IMR-90 (cell line): Measurements from ENCODE around the gene KIFAP3. TPM values are rescaled to one million over a fixed set of nuclear protein-coding genes. Genes with fewer than 3 reads are reported as not detected.

Experiments
- ATAC-seq: fragments of 200-7000 bp; cut with Tn5 transposase; 2 replicates; pipeline ENCODE4 v1.9.1; 2020; ENCODE audit warnings: low read depth, mild to moderate bottlenecking, moderate library complexity
- BruUV-seq: library from RNA; stranded (reverse); fragments of 400-500 nt; replicated peaks from 2 replicates; lab custom pipeline; 2021; lab: Mats Ljungman, UMichigan
- CTCF ChIA-PET: fragments of 300-600 bp; formaldehyde crosslinking; extraction: SDS; loops from one replicate; lab custom pipeline; 2021; ENCODE audit warnings: antibody characterized with exemption; lab: Yijun Ruan, JAX
- POLR2A ChIA-PET: fragments of 300-600 bp; sonication (Branson Sonifier 250); formaldehyde crosslinking; loops from one replicate; lab custom pipeline; 2022; ENCODE audit warnings: antibody characterized with exemption; ENCODE audit not compliant: unreplicated experiment; lab: Charles Lee
- DNase-seq: peaks from one replicate; pipeline ENCODE4 v3.0.0; 2013
- H2AFZ ChIP-seq: replicated peaks from 2 replicates; pipeline ENCODE3; 2013; ENCODE audit warnings: low read length, mild to moderate bottlenecking; ENCODE audit not compliant: poor library complexity
- H2AK5ac ChIP-seq: 2 replicates; pipeline ENCODE4 v1.6.1; 2013; ENCODE audit warnings: low read depth, low read length, inconsistent platforms
- H2AK9ac ChIP-seq: replicated peaks from 2 replicates; pipeline ENCODE3; 2013; ENCODE audit warnings: mild to moderate bottlenecking, low read depth, low read length, moderate library complexity; ENCODE audit not compliant: poor library complexity
- H2BK120ac ChIP-seq: 2 replicates; pipeline ENCODE4 v1.6.1; 2013; ENCODE audit warnings: low read depth, low read length, inconsistent platforms
- H2BK15ac ChIP-seq: 3 replicates; pipeline ENCODE4 v1.6.1; 2013; ENCODE audit warnings: low read depth, low read length, inconsistent platforms
- H2BK20ac ChIP-seq: 2 replicates; pipeline ENCODE4 v1.6.1; 2013; ENCODE audit warnings: low read depth, mild to moderate bottlenecking, inconsistent platforms, low read length, moderate library complexity
- H2BK5ac ChIP-seq: 2 replicates; pipeline ENCODE4 v1.6.1; 2013; ENCODE audit warnings: mild to moderate bottlenecking, low read depth, low read length, inconsistent platforms; ENCODE audit not compliant: poor library complexity, severe bottlenecking
- H3K14ac ChIP-seq: replicated peaks from 2 replicates; pipeline ENCODE4 v1.6.1; 2013; ENCODE audit warnings: low read depth, low read length, inconsistent platforms
- H3K18ac ChIP-seq: 2 replicates; pipeline ENCODE4 v1.6.1; 2013; ENCODE audit warnings: low read depth, low read length, control low read depth
- H3K23ac ChIP-seq: 2 replicates; pipeline ENCODE4 v1.6.1; 2013; ENCODE audit warnings: low read depth, low read length, inconsistent platforms
- H3K27ac ChIP-seq: 2 replicates; pipeline ENCODE4 v1.5.1; 2013; ENCODE audit warnings: mild to moderate bottlenecking, control low read depth, low read length; ENCODE audit not compliant: insufficient read depth
- H3K27me3 ChIP-seq: 2 replicates; pipeline ENCODE4 v1.6.1; 2013; ENCODE audit warnings: low read length; ENCODE audit not compliant: control insufficient read depth, insufficient read depth
- H3K36me3 ChIP-seq: 2 replicates; pipeline ENCODE4 v1.6.1; 2013; ENCODE audit warnings: low read length, mixed read lengths; ENCODE audit not compliant: control insufficient read depth, insufficient read depth
- H3K4ac ChIP-seq: 2 replicates; pipeline ENCODE4 v1.6.1; 2013; ENCODE audit warnings: low read depth, low read length, inconsistent platforms
- H3K4me1 ChIP-seq: 2 replicates; pipeline ENCODE4 v1.6.1; 2013; ENCODE audit warnings: low read length, mixed read lengths; ENCODE audit not compliant: control insufficient read depth, insufficient read depth
- H3K4me2 ChIP-seq: 2 replicates; pipeline ENCODE4 v1.6.1; 2013; ENCODE audit warnings: low read depth, mild to moderate bottlenecking, control low read depth, low read length, moderate library complexity
- H3K4me3 ChIP-seq: 2 replicates; pipeline ENCODE4 v1.5.1; 2013; ENCODE audit warnings: low read depth, mild to moderate bottlenecking, control low read depth, low read length, moderate library complexity; ENCODE audit not compliant: insufficient read depth
- H3K56ac ChIP-seq: 2 replicates; pipeline ENCODE4 v1.6.1; 2013; ENCODE audit warnings: low read length, inconsistent platforms; ENCODE audit not compliant: insufficient read depth; ENCODE audit errors: extremely low read depth
- H3K79me1 ChIP-seq, 2 experiments: 2 replicates each; pipeline ENCODE4 v1.6.1; 2013; ENCODE audit warnings: low read length in 2 of 2, inconsistent platforms in 1 of 2, low read depth in 1 of 2
- H3K9ac ChIP-seq: 2 replicates; pipeline ENCODE4 v1.6.1; 2013; ENCODE audit warnings: low read depth, low read length, control low read depth
- H3K9me1 ChIP-seq: 2 replicates; pipeline ENCODE4 v1.6.1; 2013; ENCODE audit warnings: low read length, inconsistent platforms; ENCODE audit not compliant: insufficient read depth
- H3K9me3 ChIP-seq: 2 replicates; pipeline ENCODE4 v1.6.1; 2013; ENCODE audit warnings: low read length; ENCODE audit not compliant: control insufficient read depth, insufficient read depth
- H4K20me1 ChIP-seq: 2 replicates; pipeline ENCODE4 v1.6.1; 2013; ENCODE audit warnings: low read length, inconsistent platforms; ENCODE audit not compliant: insufficient read depth
- H4K5ac ChIP-seq: 2 replicates; pipeline ENCODE4 v1.6.1; 2013; ENCODE audit warnings: mild to moderate bottlenecking, low read depth, low read length, control low read depth
- H4K8ac ChIP-seq, 2 experiments: 2 replicates each; pipeline ENCODE4 v1.6.1; 2013; ENCODE audit warnings: low read depth in 2 of 2, low read length in 2 of 2, control low read depth in 1 of 2, inconsistent platforms in 1 of 2
- H4K91ac ChIP-seq: 2 replicates; pipeline ENCODE4 v1.6.1; 2013; ENCODE audit warnings: low read depth, low read length, inconsistent platforms; ENCODE audit not compliant: insufficient read depth
- BHLHE40 ChIP-seq: fragments of 150-350 bp; IDR thresholded peaks from 2 replicates; pipeline ENCODE4 v1.6.1; 2016; ENCODE audit warnings: mild to moderate bottlenecking, low read depth, low read length
- CEBPB ChIP-seq: IDR thresholded peaks from 2 replicates; pipeline ENCODE4 v1.6.1; 2012; ENCODE audit warnings: low read depth, low read length, improper control_type of control experiment
- CHD1 ChIP-seq: IDR thresholded peaks from 2 replicates; pipeline ENCODE4 v1.6.1; 2012; ENCODE audit warnings: low read depth, low read length, improper control_type of control experiment
- CTCF ChIP-seq: conservative IDR thresholded peaks from 2 replicates; pipeline ENCODE4 v1.5.1; 2012; ENCODE audit warnings: mild to moderate bottlenecking, low read depth, low read length, improper control_type of control experiment
- ELK1 ChIP-seq: fragments of 150-350 bp; IDR thresholded peaks from 2 replicates; pipeline ENCODE4 v1.6.1; 2016; ENCODE audit warnings: low read depth, mild to moderate bottlenecking, low read length, moderate library complexity, borderline replicate concordance
- FOS ChIP-seq: fragments of 150-350 bp; IDR thresholded peaks from 2 replicates; pipeline ENCODE4 v1.6.1; 2016; ENCODE audit warnings: low read depth, low read length
- MAFK ChIP-seq: IDR thresholded peaks from 2 replicates; pipeline ENCODE4 v1.6.1; 2012; ENCODE audit warnings: low read depth, low read length, improper control_type of control experiment
- MXI1 ChIP-seq: IDR thresholded peaks from 2 replicates; pipeline ENCODE4 v1.6.1; 2012; ENCODE audit warnings: low read depth, mild to moderate bottlenecking, low read length, moderate library complexity, borderline replicate concordance
- NFE2L2 ChIP-seq: fragments of 150-350 bp; IDR thresholded peaks from 2 replicates; pipeline ENCODE4 v1.6.1; 2016; ENCODE audit warnings: low read depth, mild to moderate bottlenecking, low read length
- POLR2A ChIP-seq: IDR thresholded peaks from 2 replicates; pipeline ENCODE4 v1.6.1; 2012; ENCODE audit warnings: mild to moderate bottlenecking, low read depth, low read length
- RAD21 ChIP-seq: IDR thresholded peaks from 2 replicates; pipeline ENCODE4 v1.6.1; 2012; ENCODE audit warnings: low read length, improper control_type of control experiment
- RCOR1 ChIP-seq: IDR thresholded peaks from 2 replicates; pipeline ENCODE4 v1.6.1; 2012; ENCODE audit warnings: mild to moderate bottlenecking, low read length, improper control_type of control experiment; ENCODE audit not compliant: insufficient replicate concordance
- SMC3 ChIP-seq: fragments of 150-350 bp; IDR thresholded peaks from 2 replicates; pipeline ENCODE4 v1.6.1; 2016; ENCODE audit warnings: low read depth, mild to moderate bottlenecking, antibody characterized with exemption, low read length, moderate library complexity
- USF2 ChIP-seq: fragments of 150-350 bp; IDR thresholded peaks from 2 replicates; pipeline ENCODE4 v1.6.1; 2017; ENCODE audit warnings: mild to moderate bottlenecking, antibody characterized with exemption, low read length, low read depth
- WGBS, 2 experiments: methylation state at CpG; one replicate each; pipeline versions ENCODE4 v1.1.5 to v1.1.7; 2013; ENCODE audit warnings: missing lambda C conversion rate in 2 of 2; ENCODE audit not compliant: insufficient read length in 1 of 2; ENCODE audit errors: extremely low coverage in 2 of 2; 5-methylcytosine and 5-hydroxymethylcytosine counted together
- dilution Hi-C: fragments of 300-500 bp; cut with HindIII; formaldehyde crosslinking; loops from one replicate; pipeline ENCODE4 v1.14.3; 2018; ENCODE audit warnings: low sequenced_read_pairs; ENCODE audit not compliant: unreplicated experiment
- in situ Hi-C: fragments of 300-500 bp; cut with MboI; formaldehyde crosslinking; loops from 3 replicates; pipeline ENCODE4 v1.14.3; 2019; ENCODE audit warnings: low sequenced_read_pairs, inconsistent platforms, mixed read lengths
- intact Hi-C: fragments of 100-400 bp; cut with micrococcal nuclease; formaldehyde crosslinking; loops from 2 replicates; pipeline ENCODE4 v1.10.0; 2022
- polyA plus RNA-seq, 3 experiments: library from polyadenylated mRNA; depleted of rRNA; stranded (reverse); fragments of >200 nt; gene quantifications; 2 replicates each; pipeline ENCODE4 v1.2.3, GENCODE V29; 2012; ENCODE audit warnings: low replicate concordance in 1 of 3
- total RNA-seq: library from RNA; depleted of rRNA; stranded (reverse); fragments of >200 nt; gene quantifications from 2 replicates; pipeline ENCODE4 v1.2.3, GENCODE V29; 2012

The KIFAP3 gene
- total and polyA plus RNA-seq, 2 of the 4 experiments (the other 2 are of a cell fraction): 10.5 to 10.9 TPM

- Histone ChIP-seq H3K79me1 (no peaks in the 10 kb centered on the region), H3K4me1 (peaks cover 4% of the 10 kb centered on the region), H2BK15ac (no peak overlapping the region), H2AK5ac (no peak overlapping the region), H4K5ac (no peak overlapping the region), H2AK9ac (no peak overlapping the region), H2BK120ac (no peak overlapping the region; the same call in 1 of the 2 replicates), H3K27ac (peak overlapping the region; percentile 44; the same call in 1 of the 2 replicates), H2BK20ac (no peak overlapping the region), H2AFZ (no peak overlapping the region), H3K9me1 (0 out of 2 replicates have a peak, but pooled peaks cover 3% of the 10 kb centered on the region), H3K36me3 (no peaks in the 10 kb centered on the region; the same call in 1 of the 2 replicates), H3K4me2 (peak overlapping the region; percentile 85), H4K8ac (no peak overlapping the region), H4K20me1 (no peaks in the 10 kb centered on the region), H2BK5ac (no peak overlapping the region), H3K27me3 (no peaks in the 10 kb centered on the region), H3K9ac (no peak overlapping the region), H3K14ac (no peak overlapping the region; the same call in 1 of the 2 replicates), H3K4ac (no peak overlapping the region), H3K18ac (no peak overlapping the region), H3K9me3 (no peaks in the 10 kb centered on the region), H3K23ac (peak overlapping the region; percentile 7; the same call in 1 of the 2 replicates), H4K91ac (no peak overlapping the region), H3K56ac (no peak overlapping the region), H3K4me3 (no peak overlapping the region)
- ATAC-seq: peak; percentile 57
- POLR2A ChIA-PET: no interaction called here
- intact Hi-C loops: no loop called here
- no TSS peak for BruUV-seq
- in situ Hi-C loops: loop anchor here (25.0 kb wide), 2 partner anchors 720 to 820 kb away; partner anchors contain the start of gene PRRX1
- WGBS, 2 experiments: no CpG with 5 or more reads among the region's 2 CpGs
- dilution Hi-C loops: no loop called here
- CTCF ChIA-PET: no interaction called here
- peak; percentile 46 for DNase-seq
- TF ChIP-seq BHLHE40 (no peak), MAFK (no peak), MXI1 (no peak), CTCF (no peak), CEBPB (no peak), SMC3 (no peak), POLR2A (no peak), USF2 (no peak), ELK1 (no peak), RAD21 (no peak), FOS (no peak), RCOR1 (no peak), CHD1 (no peak), NFE2L2 (no peak)
Observed at GRCh38 chr1:169941982-169942830, 132.3 kb downstream of the KIFAP3 start.
